Measurements from ENCODE around the gene PKP2. TPM values are rescaled to one million over a fixed set of nuclear protein-coding genes. Genes with fewer than 3 reads are reported as not detected.

PKP2 gene
- total RNA-seq, 1 donor, result 5.9 TPM

- no peak for DNase-seq (ENCODE audit: low read depth in 2 of 3, low spot score in 2 of 3)
Measured at GRCh38 chr12:32757157-32757556, 139.4 kb downstream of the PKP2 start.

GRCh38 chr12:32756476-32757066, 140.0 kb downstream of the PKP2 start:
- no peak for DNase-seq (ENCODE audit: low read depth in 2 of 3, low spot score in 2 of 3)

GRCh38 chr12:32755654-32756475, 140.7 kb downstream of the PKP2 start, which contains the start of gene YARS2:
Gene YARS2, minus strand, starts transcription at chr12:32755897. Its CDS starts 23 bp downstream, at chr12:32755874.
- peak; percentile 80 to 95 (median 93) for DNase-seq (ENCODE audit: low read depth in 2 of 3, low spot score in 2 of 3)

- peak; percentile 39 to 72 (median 71) for DNase-seq (ENCODE audit: low read depth in 2 of 3, low spot score in 2 of 3)
Measured at GRCh38 chr12:32755051-32755653, 141.4 kb downstream of the PKP2 start.

GRCh38 chr12:32754111-32754510, 142.5 kb downstream of the PKP2 start:
- no peak for DNase-seq (ENCODE audit: low read depth in 2 of 3, low spot score in 2 of 3)

- no peak for DNase-seq (ENCODE audit: low read depth in 2 of 3, low spot score in 2 of 3)
Measured at GRCh38 chr12:32753605-32754004, 143.0 kb downstream of the PKP2 start.

GRCh38 chr12:32743264-32743663, 153.3 kb downstream of the PKP2 start:
- DNase-seq (ENCODE audit: low read depth in 2 of 3, low spot score in 2 of 3), result no peak

- no peak for DNase-seq (ENCODE audit: low read depth in 2 of 3, low spot score in 2 of 3)
Measured at GRCh38 chr12:32742133-32742532, 154.4 kb downstream of the PKP2 start.

Other genes with a start within 250 kb of the PKP2 start
- gene DNM1L, start 217.5 kb downstream of the PKP2 start, total RNA-seq, result 36.4 TPM
- 47.4 TPM for gene YARS2, start 140.9 kb downstream of the PKP2 start, total RNA-seq